Cardiac muscle cell (in vitro differentiated cells and primary cell): Measurements from ENCODE around the gene BTAF1. TPM values are rescaled to one million over a fixed set of nuclear protein-coding genes. Genes with fewer than 3 reads are reported as not detected.
A peak's percentile ranks its signal among the peaks of the same experiment; 100 is the strongest.

Experiments used
- DNase-seq, 2 donors: peaks; one replicate each; pipeline versions ENCODE4 v3.0.0 to v3.0.0-alpha.2; 2010 to 2017; ENCODE audit warnings: low read depth in 1 of 2, low spot score in 1 of 2
- H3K27ac ChIP-seq: fragments of 200-600 bp; sonication (generic); 2 replicates; pipeline ENCODE4 v1.5.1; 2016
- H3K27me3 ChIP-seq: fragments of 200-600 bp; sonication (generic); 2 replicates; pipeline ENCODE4 v1.6.0; 2016; ENCODE audit warnings: control low read depth
- H3K36me3 ChIP-seq: fragments of 200-600 bp; sonication (generic); 2 replicates; pipeline ENCODE4 v1.5.1; 2016; ENCODE audit warnings: control low read depth
- H3K4me1 ChIP-seq: fragments of 200-600 bp; sonication (generic); 2 replicates; pipeline ENCODE4 v1.8.1; 2017; ENCODE audit warnings: low read depth, mild to moderate bottlenecking, mixed run types
- H3K4me3 ChIP-seq: fragments of 200-600 bp; sonication (generic); 2 replicates; pipeline ENCODE4 v1.5.1; 2016; ENCODE audit warnings: mild to moderate bottlenecking
- H3K9me3 ChIP-seq: fragments of 200-600 bp; sonication (generic); 2 replicates; pipeline ENCODE4 v1.5.1; 2017; ENCODE audit warnings: low read depth, mild to moderate bottlenecking, control low read depth
- polyA plus RNA-seq: library from polyadenylated mRNA; unstranded; fragments of >200 nt; fragmentation: Nextera tagmentation; extraction: Ambion mirVana; gene quantifications from 2 replicates; pipeline ENCODE4 v1.2.1, GENCODE V29; 2016
- total RNA-seq: library from RNA; depleted of rRNA; stranded (reverse); fragments of >200 nt; gene quantifications from 2 replicates; pipeline ENCODE4 v1.2.3, GENCODE V29; 2016
- TF ChIP-seq, protein P1 (sequence below): IDR thresholded peaks from 2 replicates; pipeline ENCODE4 v1.5.1; 2012; ENCODE audit warnings: low read depth, mild to moderate bottlenecking, low read length

The BTAF1 gene
- total and polyA plus RNA-seq, 2 experiments from 2014 or later = 35.1 to 121 TPM

DNA sequence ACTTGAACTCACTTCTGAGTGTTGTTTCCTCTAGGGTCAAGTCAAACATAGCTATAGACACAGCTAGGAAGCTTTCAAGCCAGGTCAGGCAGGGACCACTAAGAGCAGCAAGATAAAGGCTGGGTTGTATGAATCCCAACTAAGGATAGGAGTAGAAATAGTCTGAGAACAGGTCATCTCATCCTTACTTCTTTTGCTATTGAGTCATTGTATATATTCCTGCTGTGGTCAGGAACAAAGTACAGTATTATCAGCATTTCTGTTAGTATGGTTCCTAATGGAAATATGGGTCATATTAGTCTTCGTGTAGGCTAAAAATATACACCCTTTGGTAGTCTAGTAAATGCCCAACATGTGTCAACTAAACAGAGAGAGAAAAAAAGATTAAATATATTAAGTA lies 145.3 kb downstream of the BTAF1 start:
- Histone ChIP-seq H3K9me3 (no peaks in the 10 kb centered on the region), H3K4me1 (no peaks in the 10 kb centered on the region), H3K27ac (no peak overlapping the region), H3K27me3 (no peaks in the 10 kb centered on the region), H3K36me3 (no peaks in the 10 kb centered on the region), H3K4me3 (no peak overlapping the region)
- DNase-seq = no peak
- TF ChIP-seq, protein P1, sequence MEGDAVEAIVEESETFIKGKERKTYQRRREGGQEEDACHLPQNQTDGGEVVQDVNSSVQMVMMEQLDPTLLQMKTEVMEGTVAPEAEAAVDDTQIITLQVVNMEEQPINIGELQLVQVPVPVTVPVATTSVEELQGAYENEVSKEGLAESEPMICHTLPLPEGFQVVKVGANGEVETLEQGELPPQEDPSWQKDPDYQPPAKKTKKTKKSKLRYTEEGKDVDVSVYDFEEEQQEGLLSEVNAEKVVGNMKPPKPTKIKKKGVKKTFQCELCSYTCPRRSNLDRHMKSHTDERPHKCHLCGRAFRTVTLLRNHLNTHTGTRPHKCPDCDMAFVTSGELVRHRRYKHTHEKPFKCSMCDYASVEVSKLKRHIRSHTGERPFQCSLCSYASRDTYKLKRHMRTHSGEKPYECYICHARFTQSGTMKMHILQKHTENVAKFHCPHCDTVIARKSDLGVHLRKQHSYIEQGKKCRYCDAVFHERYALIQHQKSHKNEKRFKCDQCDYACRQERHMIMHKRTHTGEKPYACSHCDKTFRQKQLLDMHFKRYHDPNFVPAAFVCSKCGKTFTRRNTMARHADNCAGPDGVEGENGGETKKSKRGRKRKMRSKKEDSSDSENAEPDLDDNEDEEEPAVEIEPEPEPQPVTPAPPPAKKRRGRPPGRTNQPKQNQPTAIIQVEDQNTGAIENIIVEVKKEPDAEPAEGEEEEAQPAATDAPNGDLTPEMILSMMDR = no peak

DNA sequence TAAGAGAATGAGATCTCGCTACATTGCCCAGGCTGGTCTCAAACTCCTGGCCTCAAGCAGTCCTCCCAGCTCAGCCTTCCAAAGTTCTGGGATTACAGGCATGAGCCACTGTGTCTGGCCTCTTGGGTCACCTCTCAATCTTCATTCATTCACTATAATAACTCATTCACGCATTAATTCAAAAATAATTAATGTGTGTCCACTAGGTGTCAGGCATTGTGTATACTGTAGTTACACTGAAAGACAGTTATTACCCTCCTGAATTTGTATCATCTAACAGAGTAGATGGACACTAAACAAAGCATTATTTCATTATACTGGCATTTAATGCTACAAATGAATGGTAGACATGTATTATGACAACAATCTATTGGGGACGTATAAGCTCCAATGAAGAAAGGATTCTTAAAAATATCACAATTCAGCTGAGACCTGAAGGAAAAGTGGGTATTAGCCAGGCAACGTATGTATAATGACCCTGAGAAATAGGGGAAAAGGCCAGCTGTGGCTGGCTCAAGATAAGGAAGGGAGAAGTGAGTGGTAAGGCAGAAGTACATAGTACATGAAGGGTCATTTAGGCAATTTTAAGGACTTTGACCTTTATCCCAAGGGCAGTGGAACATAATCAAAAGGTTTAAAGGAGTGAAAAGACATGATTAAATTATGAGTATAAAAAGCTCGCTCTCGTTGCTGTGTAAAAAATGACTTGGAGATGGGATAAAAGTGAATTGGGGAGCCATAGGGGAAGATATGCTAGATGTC lies 150.7 kb downstream of the BTAF1 start:
- TF ChIP-seq, protein P1 = peak; percentile 27
- DNase-seq = peak in 1 of 2 donors; percentile 25
- Histone ChIP-seq H3K27ac (no peak overlapping the region), H3K36me3 (peaks cover 9% of the 10 kb centered on the region), H3K9me3 (no peaks in the 10 kb centered on the region), H3K4me1 (peaks cover 6% of the 10 kb centered on the region), H3K4me3 (no peak overlapping the region), H3K27me3 (no peaks in the 10 kb centered on the region)

DNA sequence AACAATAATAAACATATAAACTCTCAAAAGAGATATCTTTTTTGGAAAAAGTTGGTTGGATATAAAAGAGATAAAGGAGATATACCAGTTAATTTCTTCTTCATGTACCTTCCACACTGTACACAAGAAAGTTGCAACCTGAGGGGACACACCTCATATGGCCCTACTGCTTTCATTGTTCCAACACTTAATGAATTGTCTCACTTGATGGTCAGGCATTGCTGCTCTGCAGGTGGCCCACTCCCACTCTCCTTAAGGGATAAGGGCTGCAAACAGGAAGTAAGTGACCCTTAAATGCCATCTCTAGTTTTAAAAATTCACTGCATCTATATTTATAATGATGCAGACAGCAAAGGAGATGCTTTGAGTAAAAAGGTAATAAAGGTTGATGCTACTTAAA lies 152.3 kb downstream of the BTAF1 start:
- TF ChIP-seq, protein P1 = no peak
- DNase-seq = no peak
- H3K27me3 ChIP-seq = no peaks in the 10 kb centered on the region
- H3K4me1 ChIP-seq = peaks cover 6% of the 10 kb centered on the region
- no peak overlapping the region for H3K4me3 ChIP-seq
- peaks cover 13% of the 10 kb centered on the region for H3K36me3 ChIP-seq
- H3K27ac ChIP-seq = no peak overlapping the region
- no peaks in the 10 kb centered on the region for H3K9me3 ChIP-seq

DNA sequence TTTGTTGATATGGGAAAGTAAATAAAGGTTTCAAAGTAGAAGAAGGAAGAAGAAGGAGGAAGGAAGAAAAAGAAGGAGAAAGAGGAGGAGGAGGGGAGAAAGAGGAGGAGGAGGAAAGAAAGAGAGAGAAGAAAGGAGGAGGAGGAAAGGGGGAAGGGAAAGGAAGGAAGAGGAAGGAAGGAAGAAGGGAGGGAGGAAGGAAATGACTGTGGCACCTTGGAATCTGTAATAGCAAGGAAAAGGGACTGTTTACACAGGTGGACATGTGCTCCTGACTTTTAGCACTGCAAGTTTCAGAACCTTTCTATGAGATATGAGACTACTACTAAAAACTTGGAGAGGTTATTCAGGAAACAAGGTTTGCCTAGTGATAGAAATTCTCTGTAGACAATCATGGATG lies 153.2 kb downstream of the BTAF1 start:
- H3K27ac ChIP-seq = no peak overlapping the region
- H3K4me1 ChIP-seq = peaks cover 6% of the 10 kb centered on the region
- no peaks in the 10 kb centered on the region for H3K9me3 ChIP-seq
- H3K4me3 ChIP-seq = no peak overlapping the region
- DNase-seq = no peak
- TF ChIP-seq, protein P1 = no peak
- H3K27me3 ChIP-seq = no peaks in the 10 kb centered on the region
- H3K36me3 ChIP-seq = peaks cover 19% of the 10 kb centered on the region

DNA sequence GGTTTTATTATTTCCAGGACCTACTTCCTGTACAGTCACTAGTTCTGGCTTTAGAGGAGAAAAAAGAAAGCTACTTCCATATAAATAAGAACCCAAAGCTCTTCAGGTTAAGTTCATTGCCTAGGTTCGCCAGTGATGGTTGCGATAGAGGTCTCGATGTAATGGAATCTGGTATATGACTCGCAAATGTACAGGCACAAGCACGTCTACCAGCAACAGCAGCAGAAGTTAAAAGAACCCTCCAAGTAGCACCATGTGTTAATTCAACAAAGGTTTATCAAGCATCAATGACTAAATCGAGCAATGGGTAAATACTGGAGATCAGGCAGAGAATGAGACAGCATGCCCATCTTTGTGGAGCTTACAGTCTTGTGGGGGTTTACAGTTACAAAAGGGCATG lies 155.4 kb downstream of the BTAF1 start:
- DNase-seq = no peak
- TF ChIP-seq, protein P1 = no peak
- Histone ChIP-seq H3K36me3 (peaks cover 19% of the 10 kb centered on the region), H3K27me3 (no peaks in the 10 kb centered on the region), H3K27ac (no peak overlapping the region), H3K4me1 (peaks cover 6% of the 10 kb centered on the region), H3K9me3 (no peaks in the 10 kb centered on the region), H3K4me3 (no peak overlapping the region)

Other genes starting within 250 kb of the BTAF1 start
- gene TNKS2, start 125.3 kb upstream of the BTAF1 start, total RNA-seq = 33.0 and 52.9 TPM in 2 replicates
- gene TNKS2, start 125.3 kb upstream of the BTAF1 start, polyA plus RNA-seq = 22.8 and 37.1 TPM in 2 replicates
- gene FGFBP3, start 14.3 kb upstream of the BTAF1 start, total RNA-seq = 7.2 and 14.2 TPM in 2 replicates
- 16.6 and 26.4 TPM in 2 replicates for gene FGFBP3, start 14.3 kb upstream of the BTAF1 start, polyA plus RNA-seq